KBM-7 (cell line): ENCODE measurements around the gene SLX9.

ENCODE experiments used
- DNase-seq: peaks from one replicate; pipeline ENCODE4 v3.0.0-alpha.2; 2015
- in situ Hi-C: fragments of 300-500 bp; cut with MboI; formaldehyde crosslinking; loops from 2 replicates; pipeline ENCODE4 v1.14.3; 2020; ENCODE audit warnings: low sequenced_read_pairs, low pct_unique_long_range_greater_than_20kb, mixed read lengths

The SLX9 gene

GRCh38 chr21:44994047-44994694 is 54.3 kb downstream of the SLX9 start:
- no peak for DNase-seq
- in situ Hi-C loops: no loop called here

- in situ Hi-C loops: no loop called here
- DNase-seq: no peak
These were observed 55.0 kb downstream of the SLX9 start for GRCh38 chr21:44994695-44995342.

- in situ Hi-C loops: no loop called here
- DNase-seq: no peak
These were observed 55.6 kb downstream of the SLX9 start for GRCh38 chr21:44995343-44995941.

- in situ Hi-C loops: no loop called here
- no peak for DNase-seq
These were observed 56.3 kb downstream of the SLX9 start for GRCh38 chr21:44996096-44996495.

- no peak for DNase-seq
- in situ Hi-C loops: no loop called here
These were observed 56.7 kb downstream of the SLX9 start for GRCh38 chr21:44996501-44996921.

GRCh38 chr21:44996983-44997936 is 57.4 kb downstream of the SLX9 start:
- no peak for DNase-seq
- in situ Hi-C loops: no loop called here

GRCh38 chr21:44998086-44998620 is 58.3 kb downstream of the SLX9 start:
- in situ Hi-C loops: no loop called here
- no peak for DNase-seq

- DNase-seq: no peak
- in situ Hi-C loops: no loop called here
These were observed 59.0 kb downstream of the SLX9 start for GRCh38 chr21:44998621-44999427.

- in situ Hi-C loops: no loop called here
- DNase-seq: no peak
These were observed 59.7 kb downstream of the SLX9 start for GRCh38 chr21:44999428-44999971.

GRCh38 chr21:44999972-45000636 is 60.3 kb downstream of the SLX9 start:
- no peak for DNase-seq
- in situ Hi-C loops: no loop called here

- in situ Hi-C loops: no loop called here
- no peak for DNase-seq
These were observed 60.9 kb downstream of the SLX9 start for GRCh38 chr21:45000637-45001133.

GRCh38 chr21:45001134-45002095 is 61.6 kb downstream of the SLX9 start:
- in situ Hi-C loops: no loop called here
- no peak for DNase-seq

GRCh38 chr21:45002381-45003204 is 62.8 kb downstream of the SLX9 start:
- no peak for DNase-seq
- in situ Hi-C loops: no loop called here

GRCh38 chr21:45003331-45004058 is 63.7 kb downstream of the SLX9 start:
- DNase-seq: no peak
- in situ Hi-C loops: no loop called here

- no peak for DNase-seq
- in situ Hi-C loops: no loop called here
These were observed 64.2 kb downstream of the SLX9 start for GRCh38 chr21:45004059-45004422.
